Left cardiac atrium (tissue), 4 donors: ENCODE measurements around the gene ANK3. TPM values are rescaled to one million over a fixed set of nuclear protein-coding genes. Genes with fewer than 3 reads are reported as not detected.

Experiments used
- ATAC-seq, 2 donors: fragments of 200-7000 bp; cut with Tn5 transposase; one replicate each; pipeline ENCODE4 v1.9.1; 2020; ENCODE audit warnings: mild to moderate bottlenecking in 2 of 2, moderate library complexity in 2 of 2
- DNase-seq: peaks from one replicate; pipeline ENCODE4 v3.0.0-alpha.2; 2020
- intact Hi-C, 2 donors: fragments of 100-400 bp; cut with DNase I; formaldehyde crosslinking; loops; one replicate each; pipeline versions ENCODE4 v1.14.1 to v1.15.1; 2022 to 2023
- total RNA-seq, 2 donors: library from RNA; stranded (reverse); fragmentation: NEBNext Ultra II Directional; extraction: Animal tissue kit (Norgen Biotek cat#: 25700); gene quantifications; one replicate each; pipeline ENCODE4 v1.2.1, GENCODE V29; 2021
- donor health status: DM: no; HTN: yes; CAD: no.
- donor health status: DM: no; HTN: yes; CAD: no; lungs with severe emphysema.
- donor health status: DM: yes; HTN: yes; CAD: no.
- donor health status: Dilated cardiomyopathy.

ANK3 gene
- total RNA-seq, 2 donors from 2014 or later: 142 to 199 TPM

DNA sequence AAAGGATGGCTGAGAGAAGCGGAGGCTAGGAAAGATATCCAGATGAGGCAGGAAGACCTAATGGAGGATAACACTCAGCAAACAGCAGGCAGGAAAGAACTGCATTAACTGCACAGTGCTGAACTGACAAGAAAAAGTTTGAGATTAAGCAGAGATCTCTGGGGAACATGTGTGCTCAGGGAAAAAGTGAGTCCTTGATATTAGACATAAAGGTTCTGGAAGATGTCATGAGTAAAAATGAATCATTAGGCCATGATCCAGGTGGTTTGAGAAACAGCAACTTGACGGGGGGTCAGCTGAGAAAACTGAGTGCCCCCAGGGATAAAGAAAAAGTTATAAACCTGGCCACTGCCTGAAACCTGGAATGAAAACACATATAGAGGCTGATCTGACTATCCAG, 27.3 kb upstream of the ANK3 start:
- DNase-seq (no peak), ATAC-seq (no peak)
- intact Hi-C loops: no loop called here

DNA sequence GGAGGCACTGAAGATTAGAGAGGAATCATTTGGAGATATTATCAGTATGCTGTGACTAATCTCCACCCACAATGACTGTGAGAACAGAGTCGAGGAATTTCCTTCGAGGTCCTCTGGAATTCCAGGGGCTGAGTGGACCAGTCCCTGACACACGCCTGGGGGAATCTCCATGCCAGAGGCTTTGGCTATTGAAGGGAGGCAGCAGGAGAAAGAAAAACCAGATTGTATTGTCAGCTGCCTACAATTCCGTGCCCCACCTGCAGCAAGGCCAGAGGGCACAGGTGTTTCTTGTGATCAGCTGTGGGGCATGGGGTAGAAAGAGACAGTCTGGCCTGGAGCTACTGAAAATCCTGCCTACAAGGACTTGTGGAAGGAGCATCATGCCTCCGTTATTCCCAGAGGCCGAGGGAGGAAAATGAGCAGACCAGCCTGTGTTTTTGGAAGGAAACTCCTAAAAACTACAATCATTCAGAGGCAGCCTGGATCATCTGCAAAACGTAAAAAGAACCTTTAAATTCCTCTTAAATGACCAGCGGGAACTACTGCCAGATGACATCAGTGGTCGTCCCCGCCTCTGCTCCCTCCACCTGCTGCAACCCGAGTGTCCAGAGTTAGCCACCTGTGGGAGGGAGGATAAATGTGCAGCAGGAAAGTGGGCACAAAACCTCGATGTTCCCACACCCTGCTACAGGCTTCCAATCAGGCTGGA, 25.4 kb upstream of the ANK3 start:
- no peak for DNase-seq
- ATAC-seq: peak in 1 of 2 donors; percentile 61
- intact Hi-C loops: no loop called here

DNA sequence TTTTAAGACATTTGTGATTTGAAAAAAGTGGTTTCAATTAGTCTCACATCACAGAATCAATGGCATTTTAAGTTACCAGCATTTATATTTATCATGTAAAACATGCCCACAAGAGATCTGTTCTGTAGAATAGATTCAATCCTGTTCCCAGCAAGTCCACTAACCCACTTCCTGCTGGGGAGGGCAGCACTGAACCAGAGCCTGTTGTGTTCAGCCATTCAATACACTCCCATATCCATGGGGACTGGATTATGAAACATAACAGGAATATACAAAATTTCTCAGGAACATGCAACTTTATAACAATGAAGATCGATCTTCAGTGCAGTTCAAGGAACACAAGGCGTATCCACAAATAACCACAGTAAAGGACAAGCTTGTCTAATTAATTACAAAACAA, 24.4 kb upstream of the ANK3 start:
- intact Hi-C loops: no loop called here

DNA sequence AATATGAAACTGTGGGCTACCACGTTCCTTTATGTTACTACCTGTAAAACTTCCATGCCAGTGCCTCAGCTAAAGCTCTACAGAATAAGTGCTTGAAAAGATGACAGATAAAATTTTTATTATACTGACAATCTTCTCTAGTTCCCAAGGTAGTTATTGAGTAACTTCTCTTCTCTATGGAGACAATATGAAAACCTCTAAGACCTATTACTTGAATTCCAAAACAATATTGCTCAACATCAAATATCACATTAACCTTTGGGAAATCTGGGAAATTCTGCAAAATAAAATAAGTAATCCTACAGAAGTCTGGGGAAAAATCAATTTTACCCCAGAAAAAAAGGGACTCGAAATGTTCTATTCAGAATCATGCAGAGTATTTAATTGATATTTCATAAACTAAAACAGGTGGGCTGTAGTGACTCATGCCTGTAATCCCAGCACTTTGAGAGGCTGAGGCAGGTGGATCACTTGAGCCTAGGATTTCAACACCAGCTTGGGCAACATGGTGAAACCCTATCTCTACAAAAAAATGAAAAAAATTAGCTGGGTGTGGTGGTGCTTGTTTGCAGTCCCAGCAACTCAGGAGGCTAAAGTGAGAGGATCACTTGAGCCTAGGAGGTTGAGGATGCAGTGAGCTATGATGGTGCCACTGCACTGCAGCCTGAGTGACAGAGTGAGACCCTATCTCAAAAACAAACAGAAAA, 23.8 kb upstream of the ANK3 start:
- DNase-seq (no peak), ATAC-seq (no peak)
- intact Hi-C loops: no loop called here

More for the DNA sequence above, 24.4 kb upstream of the ANK3 start:
- ATAC-seq (no peak), DNase-seq (no peak)

DNA sequence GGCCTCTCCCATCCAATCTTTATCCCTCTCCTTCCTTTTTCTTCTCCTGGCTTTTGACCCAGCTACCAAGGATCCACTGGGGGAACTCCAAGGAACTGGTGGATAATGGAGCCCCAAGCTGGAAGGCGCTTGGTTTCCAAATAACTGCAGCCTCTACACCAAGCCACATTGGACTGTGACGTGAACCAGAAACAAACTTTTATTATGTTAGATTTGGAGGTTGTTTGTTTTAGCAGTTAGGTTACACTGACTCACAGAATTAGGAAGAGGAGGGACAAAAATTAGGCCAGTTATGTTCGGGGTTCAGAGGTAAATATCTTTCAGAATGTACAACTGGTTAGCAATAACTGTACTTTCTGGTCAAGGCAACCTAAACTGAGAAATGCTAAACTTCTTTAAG, 21.3 kb upstream of the ANK3 start:
- ATAC-seq: no peak

DNA sequence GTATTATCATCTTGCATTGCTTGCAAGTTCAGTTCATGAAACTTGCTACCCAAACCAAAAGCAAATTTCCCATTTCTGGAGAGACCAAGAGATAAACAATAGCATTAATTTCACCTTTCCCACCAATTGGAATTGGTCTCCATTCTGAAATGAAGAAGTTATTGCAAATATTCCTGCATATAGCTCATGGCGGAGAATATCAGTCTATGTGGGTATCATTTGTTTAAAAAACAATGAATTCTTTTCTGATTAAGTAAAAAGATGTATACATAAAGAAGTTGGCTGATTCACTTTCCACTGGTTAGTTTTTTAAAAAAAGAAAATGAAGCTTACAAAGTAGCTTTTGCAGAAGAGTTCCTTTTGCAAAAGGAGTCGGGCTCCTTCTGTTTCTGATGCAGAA, 19.5 kb upstream of the ANK3 start:
- intact Hi-C loops: no loop called here
- ATAC-seq (no peak), DNase-seq (no peak)

More for the DNA sequence above, 21.3 kb upstream of the ANK3 start:
- no peak for DNase-seq
- intact Hi-C loops: no loop called here

DNA sequence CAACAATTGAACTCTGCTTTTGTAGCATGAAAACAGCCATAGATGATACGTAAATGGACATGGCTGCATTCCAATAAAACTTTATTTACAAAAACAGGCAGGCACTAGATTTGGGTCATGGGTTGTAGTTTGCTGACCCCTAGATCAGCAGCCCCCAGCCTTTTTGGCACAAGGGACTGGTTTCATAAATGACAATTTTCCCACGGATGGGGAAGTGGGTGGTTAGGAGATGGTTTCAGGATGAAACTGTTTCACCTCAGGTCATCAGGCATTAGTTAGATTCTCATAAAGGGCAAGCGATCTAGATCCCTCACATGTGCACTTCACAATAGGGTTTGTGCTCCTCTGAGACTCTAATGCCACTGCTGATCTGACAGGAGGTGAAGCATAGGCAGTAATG, 16.5 kb upstream of the ANK3 start:
- no peak for ATAC-seq
- DNase-seq: no peak
- intact Hi-C loops: no loop called here

DNA sequence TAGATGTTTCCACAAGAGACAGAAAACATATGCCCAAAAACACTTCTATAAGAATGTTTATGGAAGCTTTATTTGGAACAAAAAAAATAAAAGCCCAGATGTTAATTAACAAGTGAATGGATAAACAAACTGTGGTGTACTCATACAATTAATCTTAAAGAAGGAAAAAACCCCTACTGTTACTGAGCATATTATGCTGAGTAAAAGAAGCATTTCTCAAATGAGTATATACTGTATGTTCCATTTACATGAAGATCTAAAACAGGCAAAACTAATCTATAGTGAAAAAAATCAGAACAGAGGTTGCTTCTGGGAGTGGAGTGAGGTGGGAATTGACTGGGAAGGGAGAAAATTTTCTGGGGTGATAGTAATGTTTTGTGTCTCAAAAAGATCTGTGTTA, 15.5 kb upstream of the ANK3 start:
- intact Hi-C loops: no loop called here
- DNase-seq (no peak), ATAC-seq (no peak)

DNA sequence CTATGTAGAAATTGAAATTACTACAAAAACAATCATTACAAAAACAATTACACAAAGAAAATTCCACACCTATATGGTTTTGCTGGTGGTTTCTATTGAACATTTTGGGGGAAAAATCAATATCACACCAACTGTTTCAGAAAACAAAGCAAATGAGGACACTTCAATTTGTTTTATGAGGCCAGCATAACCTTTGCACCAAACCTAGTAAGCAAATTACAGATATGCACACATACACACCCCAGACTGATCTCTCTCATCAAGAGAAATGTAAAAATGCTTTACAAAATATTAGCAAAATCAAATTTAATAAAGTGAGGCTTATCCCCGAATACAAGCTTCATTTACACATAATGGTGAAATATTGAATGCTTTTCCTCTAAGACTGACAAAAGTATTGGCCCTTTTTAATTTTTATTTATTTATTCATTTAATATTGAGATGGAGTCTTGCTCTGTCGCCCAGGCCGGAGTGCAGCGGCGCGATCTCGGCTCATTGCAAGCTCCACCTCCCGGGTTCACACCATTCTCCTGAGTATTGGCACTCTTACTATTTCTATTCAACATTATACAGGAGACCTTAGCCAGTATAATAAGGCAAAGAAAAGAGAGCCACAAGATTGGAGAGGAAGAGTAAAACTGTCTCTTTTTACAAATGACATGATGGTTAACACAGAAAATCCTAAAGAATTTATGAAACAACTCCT, 13.6 kb upstream of the ANK3 start:
- DNase-seq (no peak), ATAC-seq (no peak)
- intact Hi-C loops: no loop called here

DNA sequence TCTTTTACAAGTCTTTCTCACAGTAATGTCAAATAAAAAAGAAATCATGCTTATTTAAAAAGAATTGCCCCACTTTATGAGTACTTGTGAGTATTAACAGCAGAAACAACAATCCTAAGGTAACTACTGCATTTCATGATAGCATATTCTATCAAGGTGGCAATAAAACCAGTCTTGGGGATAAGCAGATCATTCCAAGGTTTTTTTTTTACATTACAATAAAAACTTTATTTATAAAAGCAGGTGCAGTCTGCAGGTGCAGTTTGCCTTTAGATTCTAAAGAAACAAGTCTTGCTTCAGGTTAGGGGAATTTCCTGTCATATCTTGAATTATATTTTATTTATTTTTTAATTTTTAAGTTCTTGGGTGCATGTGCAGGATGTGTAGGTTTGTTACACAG, 10.7 kb upstream of the ANK3 start:
- intact Hi-C loops: no loop called here
- ATAC-seq (no peak), DNase-seq (no peak)

DNA sequence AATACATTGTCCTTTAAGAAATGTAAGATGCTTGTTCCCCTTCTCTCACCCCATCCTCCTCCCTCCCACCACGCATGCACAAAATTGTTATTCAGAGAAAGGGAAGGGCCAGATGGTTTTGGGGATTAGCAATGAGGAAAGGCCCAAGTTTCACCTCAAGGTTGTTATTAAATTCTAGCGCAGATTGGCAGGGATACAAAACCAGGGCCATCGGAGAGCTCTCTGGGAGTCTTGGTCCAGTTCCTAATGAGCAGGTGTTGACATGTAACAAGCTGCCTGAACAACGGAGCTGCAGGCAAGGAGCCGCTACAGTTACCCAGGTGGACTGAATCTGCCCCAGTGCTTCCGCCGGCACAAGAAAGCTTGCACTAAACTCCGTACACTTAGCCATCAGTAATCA, 9.7 kb upstream of the ANK3 start:
- DNase-seq (no peak), ATAC-seq (peak in 1 of 2 donors; percentile 42)
- intact Hi-C loops: no loop called here

DNA sequence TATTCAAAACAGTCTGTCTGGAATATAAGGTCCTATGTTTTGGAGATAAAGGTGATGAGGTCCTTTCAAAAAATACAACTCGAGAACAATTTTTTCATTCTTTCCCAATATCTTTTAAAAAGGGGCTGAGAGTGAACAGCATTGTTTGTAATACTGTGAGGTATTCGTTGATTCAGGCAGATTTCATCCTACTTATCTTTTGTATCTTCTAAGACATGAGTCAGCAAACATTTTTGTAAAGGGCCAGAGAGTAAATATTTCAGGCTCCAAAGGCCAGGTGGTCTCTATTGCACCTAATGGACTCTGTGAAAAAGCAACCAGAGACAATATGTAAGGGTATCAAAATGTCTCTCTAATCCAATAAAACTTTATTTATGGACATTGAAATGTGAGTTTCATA, 8.1 kb upstream of the ANK3 start:
- ATAC-seq: no peak
- DNase-seq: no peak
- intact Hi-C loops: no loop called here

DNA sequence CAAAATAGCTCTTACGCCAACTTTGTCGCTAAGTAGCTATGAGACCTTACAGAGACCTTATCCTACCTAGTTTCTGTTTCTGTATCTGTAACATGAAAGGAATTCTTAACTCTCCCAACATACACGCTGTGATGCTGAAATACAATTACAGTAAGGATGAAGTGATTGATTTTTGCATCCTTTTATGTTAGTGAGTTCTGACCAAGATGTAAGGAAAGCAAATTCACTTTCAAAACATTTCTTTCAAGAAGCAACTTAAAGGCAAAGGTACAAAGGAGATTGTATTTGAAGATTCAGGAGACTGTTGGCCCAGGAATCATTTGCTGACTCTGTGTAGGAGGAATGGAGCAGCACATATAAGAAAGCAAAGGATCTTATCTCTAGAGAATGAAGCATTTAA, 7.1 kb upstream of the ANK3 start:
- DNase-seq: no peak
- no peak for ATAC-seq
- intact Hi-C loops: no loop called here

DNA sequence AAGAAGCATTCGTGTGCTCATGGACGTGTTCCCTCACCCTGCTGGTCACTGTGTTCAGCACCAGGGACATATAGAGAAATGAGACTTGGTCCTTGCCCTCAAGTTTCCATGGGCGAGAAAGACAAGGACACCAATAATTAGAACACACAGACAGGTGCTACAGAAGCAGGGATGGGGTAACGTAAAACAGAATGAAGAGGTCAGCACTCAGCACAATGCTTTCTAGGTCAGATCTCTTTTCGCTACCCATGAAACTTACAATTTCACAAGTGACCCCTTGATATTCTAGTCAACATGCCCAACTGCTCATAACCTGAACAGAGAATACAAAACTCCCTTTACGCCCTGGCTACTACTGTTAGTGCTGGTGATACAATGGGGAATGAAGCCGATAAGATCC, 6.0 kb upstream of the ANK3 start:
- intact Hi-C loops: no loop called here
- DNase-seq (no peak), ATAC-seq (no peak)

DNA sequence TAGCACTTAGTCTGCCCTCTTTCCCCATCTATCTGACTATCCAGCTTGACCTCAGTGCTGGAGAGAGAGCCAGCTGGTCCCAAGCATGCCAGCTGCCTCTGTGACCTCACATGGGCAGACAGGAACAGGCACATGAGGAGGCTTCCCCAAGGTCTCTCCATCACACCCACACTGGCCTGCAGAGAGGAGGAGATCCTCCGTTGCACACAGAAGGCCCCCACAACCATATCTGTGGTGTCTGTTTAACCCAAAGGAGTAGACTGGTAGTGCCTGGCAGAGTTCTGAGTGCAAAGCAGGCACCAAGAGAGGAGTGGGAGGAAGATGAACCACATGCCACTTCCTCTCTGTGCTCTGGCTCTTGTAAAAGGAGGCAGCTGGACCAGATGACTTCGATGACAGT, 4.8 kb upstream of the ANK3 start:
- intact Hi-C loops: no loop called here
- ATAC-seq (peak in 1 of 2 donors; percentile 27), DNase-seq (no peak)

DNA sequence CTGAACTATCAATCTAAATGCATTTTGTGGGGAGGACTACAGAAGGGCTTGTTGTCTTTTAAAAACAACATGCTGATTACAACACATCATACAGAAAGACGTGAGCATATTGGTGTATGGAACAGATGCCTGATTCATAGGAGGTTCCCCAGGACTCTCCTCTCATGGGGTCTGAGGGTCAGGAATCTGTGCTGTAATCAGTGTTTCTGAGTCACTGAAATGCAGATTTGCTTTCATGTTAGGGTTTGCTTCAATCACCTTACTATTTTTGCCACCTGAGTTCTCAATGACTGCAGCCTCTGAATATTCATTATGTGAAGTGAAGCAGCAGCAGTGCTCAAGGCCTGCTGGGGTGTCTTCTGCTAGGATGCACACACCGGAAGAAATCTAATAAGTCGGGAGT, 550 bp upstream of the ANK3 start:
- no peak for ATAC-seq
- DNase-seq: no peak
- intact Hi-C loops: no loop called here

DNA sequence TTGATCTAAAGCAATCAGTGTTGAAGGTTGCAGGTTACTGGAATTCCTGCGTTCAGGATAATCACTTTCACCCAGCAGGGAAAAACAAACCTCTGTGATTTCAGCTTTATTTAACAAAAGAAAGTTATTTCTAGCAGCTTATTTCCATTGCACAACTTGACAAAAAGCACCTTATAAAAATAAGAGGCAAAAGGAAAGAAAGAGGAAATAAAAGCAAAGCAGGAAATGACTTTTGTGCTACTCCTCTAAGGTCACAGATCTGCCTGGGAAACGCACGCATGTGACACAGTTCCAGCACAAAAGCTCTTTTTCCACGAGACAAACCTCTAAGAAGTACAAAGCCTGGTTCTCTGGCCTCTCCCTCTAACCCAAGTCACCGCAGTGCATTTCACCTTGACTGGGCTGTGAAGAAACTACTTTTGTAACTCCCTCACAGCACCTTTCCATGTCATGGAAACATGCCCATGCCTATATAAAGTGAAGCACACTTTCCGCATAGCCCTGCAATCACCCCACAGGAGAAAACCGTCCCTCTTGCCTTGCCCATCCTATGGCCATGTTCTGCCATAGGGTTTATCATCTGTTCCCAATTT, 870 bp downstream of the ANK3 start:
- DNase-seq: no peak
- intact Hi-C loops: no loop called here
- ATAC-seq: no peak

DNA sequence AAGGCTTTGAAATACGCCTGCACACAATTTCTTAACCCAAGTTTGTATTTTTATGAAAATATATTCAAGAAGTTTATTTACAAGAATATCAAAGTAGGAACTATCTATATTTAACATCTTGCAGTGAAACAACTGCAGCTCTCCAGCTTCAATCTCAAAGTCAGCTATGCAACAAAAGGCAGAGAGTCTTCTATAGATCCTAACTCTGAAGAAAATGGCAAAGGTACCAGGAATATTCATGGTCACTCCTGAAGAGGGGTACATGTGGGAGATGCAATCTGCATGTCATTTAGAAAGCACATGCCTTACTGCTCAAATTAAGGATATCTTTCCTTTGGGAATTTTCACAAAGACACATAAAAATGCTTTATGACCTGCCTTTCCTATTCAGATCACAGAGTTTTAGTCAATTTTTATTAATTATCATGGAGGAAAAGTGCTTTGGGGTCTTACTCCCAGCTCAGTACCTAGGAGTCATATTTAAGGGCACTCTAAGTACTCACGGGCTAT, 1.5 kb downstream of the ANK3 start:
- no peak for DNase-seq
- no peak for ATAC-seq
- intact Hi-C loops: no loop called here

DNA sequence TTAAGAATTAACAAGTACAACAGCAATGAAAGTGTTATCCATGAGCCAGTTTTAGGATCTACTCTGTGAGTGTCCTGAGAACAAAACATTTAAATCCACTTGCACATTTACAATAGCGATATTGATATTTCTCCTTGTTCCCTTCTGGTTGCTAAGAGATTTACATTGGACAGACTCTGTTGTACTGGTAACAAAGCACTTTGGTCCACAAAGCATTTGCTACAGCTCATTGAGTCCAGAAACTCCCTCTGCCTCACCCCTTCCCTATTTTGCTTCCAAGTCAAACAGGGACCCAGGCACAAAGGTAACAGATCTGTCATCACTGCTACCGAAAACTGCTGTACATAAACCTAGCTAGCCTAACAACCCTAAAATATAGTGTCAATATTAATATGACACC, 2.1 kb downstream of the ANK3 start:
- DNase-seq (no peak), ATAC-seq (no peak)
- intact Hi-C loops: no loop called here

DNA sequence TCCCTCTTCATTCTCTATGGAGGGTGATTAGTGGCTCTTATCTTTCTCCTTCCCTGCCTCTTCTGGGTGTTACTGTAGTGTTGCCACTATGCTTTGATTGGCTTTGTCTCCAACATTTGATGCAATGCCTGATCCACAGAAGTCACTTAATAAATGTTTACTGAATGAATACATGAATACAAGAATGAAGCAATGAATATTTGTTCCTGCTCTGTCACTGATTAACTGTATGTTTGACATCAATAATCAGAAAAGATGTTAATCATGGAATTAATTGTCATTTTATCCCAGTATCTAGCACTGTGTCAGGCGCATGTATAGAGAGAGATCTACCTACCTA, 4.3 kb downstream of the ANK3 start:
- ATAC-seq (no peak), DNase-seq (no peak)
- intact Hi-C loops: no loop called here
